ENCODE data around the gene HOOK2.
"Not testable (repeated sequence)": the region's sequence is repeated elsewhere in the genome, so short reads cannot be mapped to it uniquely, and the experiment has no call there.

HOOK2 gene, protein sequence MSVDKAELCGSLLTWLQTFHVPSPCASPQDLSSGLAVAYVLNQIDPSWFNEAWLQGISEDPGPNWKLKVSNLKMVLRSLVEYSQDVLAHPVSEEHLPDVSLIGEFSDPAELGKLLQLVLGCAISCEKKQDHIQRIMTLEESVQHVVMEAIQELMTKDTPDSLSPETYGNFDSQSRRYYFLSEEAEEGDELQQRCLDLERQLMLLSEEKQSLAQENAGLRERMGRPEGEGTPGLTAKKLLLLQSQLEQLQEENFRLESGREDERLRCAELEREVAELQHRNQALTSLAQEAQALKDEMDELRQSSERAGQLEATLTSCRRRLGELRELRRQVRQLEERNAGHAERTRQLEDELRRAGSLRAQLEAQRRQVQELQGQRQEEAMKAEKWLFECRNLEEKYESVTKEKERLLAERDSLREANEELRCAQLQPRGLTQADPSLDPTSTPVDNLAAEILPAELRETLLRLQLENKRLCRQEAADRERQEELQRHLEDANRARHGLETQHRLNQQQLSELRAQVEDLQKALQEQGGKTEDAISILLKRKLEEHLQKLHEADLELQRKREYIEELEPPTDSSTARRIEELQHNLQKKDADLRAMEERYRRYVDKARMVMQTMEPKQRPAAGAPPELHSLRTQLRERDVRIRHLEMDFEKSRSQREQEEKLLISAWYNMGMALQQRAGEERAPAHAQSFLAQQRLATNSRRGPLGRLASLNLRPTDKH

DNA sequence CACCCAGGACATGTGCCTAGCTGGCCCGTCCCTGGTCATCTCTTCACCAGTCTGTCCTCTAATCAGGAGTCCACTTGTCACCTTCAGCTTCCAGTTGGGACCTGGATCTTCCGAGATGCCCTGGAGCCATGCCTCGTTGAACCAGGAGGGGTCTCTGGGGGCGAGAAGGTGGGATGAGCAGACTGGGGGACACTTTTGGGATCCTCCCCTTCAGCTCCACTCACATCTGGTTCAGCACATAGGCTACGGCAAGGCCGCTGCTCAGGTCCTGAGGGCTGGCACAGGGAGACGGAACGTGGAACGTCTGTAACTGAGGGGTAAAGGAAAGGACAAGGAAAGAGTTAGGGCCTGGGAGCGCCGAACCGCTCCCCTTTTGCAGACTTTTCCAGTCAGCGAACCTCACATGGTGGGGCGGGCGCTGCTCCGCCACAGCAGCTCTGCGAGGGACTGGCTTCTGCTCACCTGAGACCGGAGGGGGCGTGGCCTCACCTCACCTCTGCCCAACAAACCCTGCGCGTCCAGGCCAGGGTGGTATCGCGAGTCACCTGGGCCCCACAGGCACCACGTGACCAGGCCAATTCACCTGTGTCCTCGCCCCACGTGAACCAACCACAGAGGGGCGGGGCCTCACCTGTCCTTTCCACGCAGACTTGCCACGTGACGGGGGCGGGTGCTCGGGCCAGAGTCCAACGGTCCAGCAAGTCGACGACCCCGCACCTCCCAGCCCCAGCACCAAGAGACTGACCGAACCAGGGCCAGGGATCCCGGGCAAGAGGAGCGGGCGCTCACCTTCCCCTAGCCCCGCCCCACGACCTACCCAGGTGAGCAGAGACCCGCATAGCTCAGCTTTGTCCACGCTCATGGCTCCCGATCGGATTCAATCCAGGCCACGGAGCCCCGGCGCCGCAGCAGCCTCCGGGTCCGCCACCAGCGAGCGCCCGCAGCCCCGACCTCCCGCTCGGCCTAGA lies at the start of gene HOOK2:
HOOK2 (minus strand) TSS at position 965 of the 968 bp plus-strand sequence; CDS start at position 862, 103 bp downstream.
- no peak for DNase-seq (ENCODE audit: low read depth, low spot score)

DNA sequence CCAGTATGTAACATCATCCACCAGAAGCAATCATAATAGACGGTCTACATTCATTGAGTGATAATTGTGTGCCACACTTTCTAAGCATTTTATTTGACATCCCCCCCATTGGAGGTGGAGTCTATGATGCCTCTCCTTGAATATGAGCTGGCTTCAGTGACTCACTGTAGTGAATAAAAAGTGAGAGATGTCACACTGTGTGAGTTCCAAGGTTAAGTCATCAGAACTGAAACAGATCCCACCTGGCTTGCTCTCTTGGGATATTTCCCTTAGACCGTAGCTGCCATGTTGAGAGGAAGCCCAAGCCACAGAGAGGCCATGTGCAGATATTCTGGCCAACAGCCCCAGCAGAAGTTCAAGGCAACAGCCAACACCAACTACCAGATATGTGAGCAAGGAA lies 46.4 kb upstream of the HOOK2 start:
- DNase-seq (ENCODE audit: low read depth, low spot score) = no peak

DNA sequence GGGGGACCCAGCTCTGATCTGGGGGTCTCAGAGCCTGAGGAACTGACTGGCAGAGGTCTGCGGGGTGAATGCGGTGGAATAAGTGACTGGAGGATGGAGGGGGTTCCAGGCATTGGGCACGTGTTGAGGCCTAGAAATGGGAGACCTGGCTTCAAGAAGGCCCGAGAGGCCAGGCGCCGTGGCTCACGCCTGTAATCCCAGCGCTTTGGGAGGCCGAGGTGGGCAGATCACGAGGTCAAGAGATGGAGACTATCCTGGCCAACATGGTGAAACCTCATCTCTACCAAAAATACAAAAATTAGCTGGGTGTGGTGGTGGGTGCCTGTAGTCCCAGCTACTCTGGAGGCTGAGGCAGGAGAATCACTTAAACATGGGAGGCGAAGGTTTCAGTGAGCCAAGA lies 42.5 kb upstream of the HOOK2 start:
- DNase-seq (ENCODE audit: low read depth, low spot score) = not testable (repeated sequence)

DNA sequence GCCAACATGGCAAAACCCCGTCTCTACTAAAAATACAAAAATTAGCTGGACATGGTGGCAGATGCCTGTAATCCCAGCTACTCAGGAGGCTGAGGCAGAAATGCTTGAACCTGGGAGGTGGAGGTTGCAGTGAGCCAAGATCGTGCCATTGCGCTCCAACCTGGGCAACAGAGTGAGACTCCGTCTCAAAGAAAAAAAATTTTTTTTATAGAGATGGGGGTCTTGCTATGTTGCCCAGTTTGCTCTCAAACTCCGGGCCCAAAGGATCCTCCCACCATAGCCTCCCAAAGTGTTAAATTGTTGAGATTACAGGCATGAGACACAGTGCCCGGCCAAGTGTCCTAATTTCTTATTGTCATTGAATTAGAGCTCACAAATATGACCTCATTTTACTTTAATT lies 41.8 kb upstream of the HOOK2 start:
- DNase-seq (ENCODE audit: low read depth, low spot score) = not testable (repeated sequence)

DNA sequence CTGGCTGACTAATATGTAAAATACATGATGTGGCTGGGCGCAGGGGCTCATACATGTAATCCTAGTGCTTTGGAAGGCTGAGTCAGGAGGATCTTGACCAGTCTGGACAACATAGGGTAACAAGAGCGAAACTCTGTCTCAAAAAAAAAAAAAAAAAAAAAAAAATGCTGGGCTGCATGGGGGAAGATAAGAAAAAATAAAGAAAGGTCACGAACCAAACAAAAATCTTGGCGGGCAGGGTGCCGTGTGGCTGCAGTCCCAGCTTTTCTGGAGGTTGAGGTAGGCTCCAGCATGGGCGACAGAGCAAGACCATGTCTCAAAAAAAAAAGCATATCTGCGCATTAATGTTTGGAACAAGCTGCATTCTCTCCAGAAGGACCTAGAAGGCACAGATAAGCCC lies 39.7 kb upstream of the HOOK2 start:
- no peak for DNase-seq (ENCODE audit: low read depth, low spot score)

DNA sequence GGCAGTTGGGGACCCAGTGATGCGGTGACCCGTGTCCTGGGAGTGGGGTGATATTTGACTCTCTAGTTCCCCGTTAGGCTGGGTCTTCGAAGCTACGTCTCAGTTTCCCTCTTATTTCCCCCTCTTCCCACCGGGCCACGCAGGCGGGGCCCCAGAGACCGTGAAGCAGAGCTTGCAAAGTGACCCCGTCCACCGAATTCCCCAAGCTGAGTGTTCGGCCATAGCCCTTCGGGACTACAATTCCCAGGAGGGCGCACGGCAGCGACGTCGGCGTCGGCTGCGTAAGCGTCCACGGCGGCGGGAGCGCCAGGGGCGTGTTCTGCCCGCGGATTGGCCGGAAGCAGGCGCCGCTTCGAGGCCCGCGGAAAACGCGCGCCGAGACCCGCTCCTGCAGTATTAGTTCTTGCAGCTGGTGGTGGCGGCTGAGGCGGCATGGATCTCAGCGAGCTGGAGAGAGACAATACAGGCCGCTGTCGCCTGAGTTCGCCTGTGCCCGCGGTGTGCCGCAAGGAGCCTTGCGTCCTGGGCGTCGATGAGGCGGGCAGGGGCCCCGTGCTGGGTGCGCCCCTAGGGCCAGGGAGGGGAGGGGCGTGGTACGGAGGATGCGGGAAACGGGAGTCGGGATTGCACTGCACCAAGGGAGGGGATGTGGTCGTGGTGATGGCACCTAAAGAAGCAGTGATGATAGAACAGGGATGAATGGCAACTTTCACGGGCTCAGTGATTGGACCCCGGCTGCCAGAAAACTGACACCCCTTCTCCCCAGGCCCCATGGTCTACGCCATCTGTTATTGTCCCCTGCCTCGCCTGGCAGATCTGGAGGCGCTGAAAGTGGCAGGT lies 31.1 kb upstream of the HOOK2 start, which contains the start of gene RNASEH2A:
RNASEH2A (plus strand) TSS at position 343 of the 840 bp plus-strand sequence; CDS start at position 433, 90 bp downstream.
- DNase-seq (ENCODE audit: low read depth, low spot score) = peak; percentile 72

DNA sequence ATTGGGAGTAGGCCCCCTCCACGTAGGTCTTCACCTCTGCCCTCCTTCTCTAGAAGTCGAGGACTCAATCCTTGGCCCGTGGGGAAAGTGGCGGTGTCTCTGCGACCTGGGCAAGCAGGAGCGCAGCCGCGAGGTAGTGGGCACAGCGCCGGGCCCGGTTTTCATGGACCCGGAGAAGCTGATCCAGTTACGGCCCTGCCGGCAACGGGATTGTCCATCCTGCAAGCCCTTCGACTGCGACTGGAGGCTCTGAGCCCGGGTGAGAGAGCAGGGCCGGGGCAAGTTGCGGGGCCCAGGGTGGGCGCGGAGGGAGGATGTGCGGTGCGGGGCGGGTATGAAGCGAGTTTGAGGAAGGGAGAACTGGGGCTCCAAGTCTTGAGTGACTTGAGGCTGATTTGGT lies 28.7 kb upstream of the HOOK2 start:
- no peak for DNase-seq (ENCODE audit: low read depth, low spot score)

DNA sequence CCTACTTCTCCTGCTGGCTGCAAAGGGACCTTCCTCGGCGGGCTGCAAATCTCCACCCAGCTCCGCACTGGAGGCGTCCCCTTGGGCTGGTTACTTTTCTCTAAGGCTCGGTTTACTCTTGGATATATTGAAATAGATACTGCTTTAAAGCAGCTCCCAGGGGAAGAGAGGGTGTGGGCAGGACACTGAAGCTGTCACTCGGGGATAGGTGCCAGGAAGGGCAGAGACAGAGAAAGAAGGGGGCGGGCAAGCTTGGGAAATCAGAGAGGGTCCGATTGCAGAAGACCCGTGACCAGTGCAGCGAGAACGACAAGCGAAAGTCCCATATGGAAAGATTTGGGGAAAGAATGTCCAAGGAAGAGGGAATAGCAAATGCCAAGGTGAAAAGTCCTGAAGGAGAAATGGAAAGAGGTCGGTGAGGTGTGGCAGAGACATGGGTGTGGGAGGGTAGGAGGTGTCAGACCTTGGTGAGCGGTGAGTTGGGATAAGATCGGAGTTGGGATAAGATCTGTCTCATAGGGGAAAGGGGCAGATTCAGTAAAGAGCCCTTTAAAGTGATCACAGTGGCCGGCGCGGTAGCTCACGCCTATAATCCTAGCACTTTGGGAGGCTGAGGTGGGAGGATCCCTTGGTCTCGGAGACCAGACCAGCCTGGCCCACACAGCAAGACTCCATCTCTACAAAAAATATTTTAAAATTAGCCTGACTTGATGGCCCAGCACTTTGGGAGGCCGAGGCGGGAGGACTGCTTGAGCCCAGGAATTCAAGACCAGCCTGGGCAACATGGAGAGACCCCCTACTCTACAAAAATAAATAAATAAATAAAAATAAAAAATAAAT lies 27.1 kb upstream of the HOOK2 start:
- no peak for DNase-seq (ENCODE audit: low read depth, low spot score)

DNA sequence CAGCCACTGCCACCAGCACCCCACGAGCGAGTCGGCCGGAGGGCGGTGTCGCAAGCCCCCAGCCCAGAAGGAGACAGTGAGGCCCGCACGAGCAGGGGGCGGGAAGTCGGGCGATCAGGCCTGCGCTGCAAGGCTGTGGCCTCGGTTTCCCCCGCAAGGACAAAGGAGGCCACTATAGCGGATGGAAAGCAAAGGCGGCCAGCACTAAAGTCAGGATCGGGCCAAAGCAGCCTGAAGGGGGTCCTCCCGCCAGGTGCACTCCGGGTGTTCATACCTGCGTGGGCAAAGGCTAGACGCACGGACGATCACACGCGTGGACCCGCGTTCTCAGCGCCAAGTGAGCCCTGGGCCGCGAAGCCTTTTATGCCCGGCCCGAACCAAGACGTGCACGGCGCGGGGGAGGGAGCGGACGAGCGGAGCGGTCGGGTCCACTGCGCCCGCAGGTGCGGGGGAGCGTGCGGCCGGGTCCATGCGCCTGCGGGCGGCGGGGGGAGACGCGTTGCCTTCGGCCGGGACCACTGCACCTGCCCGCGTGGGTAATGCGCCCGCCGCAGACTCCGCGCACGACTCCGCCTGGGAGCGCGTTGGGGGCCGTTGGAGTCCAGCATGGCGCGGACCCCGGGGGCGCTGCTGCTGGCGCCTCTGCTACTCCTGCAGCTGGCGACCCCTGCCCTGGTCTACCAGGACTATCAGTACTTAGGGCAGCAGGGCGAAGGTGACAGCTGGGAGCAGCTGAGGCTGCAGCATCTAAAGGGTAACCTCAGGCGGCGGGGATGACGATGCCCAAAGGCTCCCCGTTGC lies 26.3 kb upstream of the HOOK2 start, which contains the start of the genes PRDX2 and THSD8:
PRDX2 (minus strand) TSS at position 335 of the 801 bp plus-strand sequence. CDS start 539 bp downstream, outside the sequence.
THSD8 (plus strand) TSS at position 604 of the 801 bp plus-strand sequence; CDS start at position 607, 3 bp downstream.
- no peak for DNase-seq (ENCODE audit: low read depth, low spot score)

DNA sequence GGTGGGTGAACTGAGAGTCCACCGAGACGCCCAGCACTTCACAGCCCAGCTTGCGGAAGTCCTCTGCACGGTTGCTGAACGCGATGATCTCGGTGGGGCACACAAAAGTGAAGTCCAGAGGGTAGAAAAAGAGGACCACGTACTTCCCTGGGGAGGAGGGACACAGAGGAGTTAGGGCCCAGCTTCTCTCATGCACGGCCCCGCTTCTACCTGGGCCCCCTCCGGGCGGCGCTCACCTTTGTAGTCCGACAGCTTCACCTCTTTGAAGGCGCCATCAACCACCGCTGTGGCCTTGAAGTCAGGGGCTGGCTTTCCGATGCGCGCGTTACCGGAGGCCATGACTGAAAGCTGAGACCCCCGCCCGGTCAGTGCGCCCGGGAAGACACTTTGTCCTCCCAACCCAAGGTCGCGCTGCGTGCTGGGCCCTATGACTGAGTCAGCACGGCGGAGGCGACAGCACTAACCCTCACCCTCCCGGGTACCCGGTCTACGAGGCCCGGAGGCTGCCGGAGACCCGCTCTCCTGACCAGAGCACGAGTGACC lies 25.6 kb upstream of the HOOK2 start:
- no peak for DNase-seq (ENCODE audit: low read depth, low spot score)

DNA sequence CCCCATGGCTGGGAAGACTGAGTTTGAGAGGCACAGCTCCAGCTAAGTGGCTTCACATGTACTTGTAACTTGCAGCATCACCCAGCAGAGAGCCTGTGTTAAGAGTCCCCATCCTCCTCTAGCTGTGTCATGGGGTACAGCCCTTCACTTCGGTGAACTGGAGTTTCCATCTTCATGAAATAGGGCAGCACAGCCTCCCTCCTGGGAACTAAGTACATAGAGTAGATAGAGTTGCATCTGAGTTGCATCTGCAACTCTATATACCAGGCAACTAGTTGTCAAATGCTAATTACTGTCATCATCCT lies 25.1 kb upstream of the HOOK2 start:
- no peak for DNase-seq (ENCODE audit: low read depth, low spot score)

DNA sequence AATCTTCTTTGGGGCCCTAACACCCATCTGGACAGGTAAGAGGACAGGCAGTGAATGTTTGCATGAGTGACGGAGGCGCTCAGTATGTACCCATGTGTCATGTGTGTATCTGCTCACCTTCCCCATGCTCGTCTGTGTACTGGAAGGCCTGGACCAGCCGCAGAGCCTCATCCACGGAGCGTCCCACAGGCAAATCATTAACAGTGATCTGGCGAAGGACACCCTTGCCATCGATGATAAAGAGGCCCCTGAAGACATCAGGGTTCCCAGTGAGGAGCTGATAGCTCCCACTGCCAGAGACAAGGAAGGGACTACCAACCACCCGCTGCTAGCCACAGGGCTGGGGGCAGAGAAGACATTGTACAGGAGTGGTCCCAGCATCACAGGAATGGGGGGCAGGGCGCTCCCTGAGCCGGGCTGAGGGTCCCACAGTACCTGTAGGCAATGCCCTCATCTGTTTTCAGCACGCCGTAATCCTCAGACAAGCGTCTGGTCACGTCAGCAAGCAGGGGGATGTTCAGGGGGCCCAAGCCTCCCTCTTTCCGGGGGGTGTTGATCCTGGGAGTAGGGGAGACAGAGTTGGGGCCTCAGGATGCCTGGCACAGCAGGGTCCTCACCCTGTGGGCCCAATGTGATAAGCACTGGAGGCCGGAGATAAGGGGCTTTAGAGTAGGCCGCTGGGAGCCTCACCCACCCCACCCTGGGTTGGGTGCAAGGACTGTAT lies 24.6 kb upstream of the HOOK2 start:
- DNase-seq (ENCODE audit: low read depth, low spot score) = no peak

DNA sequence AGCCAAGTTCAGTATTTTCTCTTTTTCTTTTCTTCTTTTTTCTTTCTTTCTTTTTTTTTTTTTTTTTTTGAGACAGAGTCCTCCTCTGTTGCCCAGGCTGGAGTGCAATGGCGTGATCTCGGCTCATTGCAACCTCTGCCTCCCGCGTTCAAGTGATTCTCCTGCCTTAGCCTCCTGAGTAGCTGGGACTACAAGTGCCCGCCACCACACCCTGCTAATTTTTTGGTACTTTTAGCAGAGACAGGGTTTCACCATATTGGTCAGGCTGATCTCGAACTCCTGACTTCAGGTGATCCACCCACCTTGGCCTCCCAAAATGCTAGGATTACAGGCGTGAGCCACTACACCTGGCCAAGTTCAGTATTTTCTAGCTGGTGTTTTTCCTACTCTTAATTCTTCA lies 22.3 kb upstream of the HOOK2 start:
- not testable (repeated sequence) for DNase-seq (ENCODE audit: low read depth, low spot score)

DNA sequence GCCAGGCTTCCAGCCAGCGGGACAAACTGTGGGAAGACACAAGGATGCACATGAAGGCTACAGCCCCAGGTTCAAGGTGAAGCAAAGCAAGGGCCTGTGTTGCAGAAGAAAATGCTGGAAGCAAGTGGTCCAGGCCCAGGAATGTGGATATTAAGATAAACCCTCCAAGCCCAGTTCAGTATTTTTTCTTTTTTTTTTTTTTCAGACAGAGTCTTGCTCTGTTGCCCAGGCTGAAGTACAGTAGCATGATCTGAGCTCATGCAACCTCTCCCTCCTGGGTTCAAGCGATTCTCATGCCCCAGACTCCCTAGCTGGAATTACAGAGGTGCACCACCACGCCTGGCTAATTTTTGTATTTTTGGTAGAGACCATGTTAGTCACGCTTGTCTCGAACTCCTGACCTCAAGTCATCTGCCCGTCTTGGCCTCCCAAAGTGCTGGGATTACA lies 21.8 kb upstream of the HOOK2 start:
- DNase-seq (ENCODE audit: low read depth, low spot score) = no peak

DNA sequence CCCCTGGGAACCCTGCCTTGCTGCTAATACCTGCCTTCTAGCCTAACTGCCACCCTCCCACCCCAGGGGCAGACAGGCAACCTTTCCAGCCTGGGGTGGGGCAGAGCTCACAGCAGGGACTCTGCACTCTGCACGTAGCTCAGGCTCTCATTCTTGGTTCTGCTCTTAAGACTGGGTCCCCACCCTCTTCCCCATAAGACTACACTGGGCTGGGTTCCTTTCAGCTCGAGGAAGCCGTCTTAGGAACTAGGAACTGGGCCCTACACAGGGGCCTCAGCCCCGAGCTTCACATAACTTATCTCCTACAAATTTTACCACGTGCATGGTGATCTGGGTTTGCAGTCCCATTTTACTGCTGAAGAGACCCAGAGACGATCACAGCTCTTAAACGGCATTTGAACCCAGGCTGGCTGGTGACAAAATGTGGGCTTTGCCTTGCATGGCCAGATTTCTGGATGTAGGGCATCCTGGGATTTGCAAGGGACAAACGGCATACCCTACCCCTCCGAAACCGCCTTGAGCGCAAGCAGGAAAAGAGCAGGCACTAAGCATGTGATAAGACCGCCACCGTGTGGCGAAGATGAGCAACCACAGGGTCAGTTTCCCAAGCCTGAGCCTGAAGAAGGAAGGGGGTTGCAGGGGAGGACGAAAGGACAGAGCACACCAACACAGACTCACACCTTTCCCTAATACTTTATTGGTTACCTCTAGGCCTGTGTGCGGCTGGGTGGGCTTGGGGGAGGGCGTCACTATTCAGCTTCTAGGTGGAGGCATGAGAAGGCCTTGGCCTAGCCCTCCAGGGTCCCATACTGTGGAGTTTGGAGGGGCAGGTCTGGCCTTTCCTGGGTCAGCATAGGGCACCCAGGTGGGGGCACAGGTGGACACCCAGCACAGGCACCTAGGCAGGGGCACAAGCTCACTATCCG lies 21.1 kb upstream of the HOOK2 start:
- DNase-seq (ENCODE audit: low read depth, low spot score) = peak; percentile 61

DNA sequence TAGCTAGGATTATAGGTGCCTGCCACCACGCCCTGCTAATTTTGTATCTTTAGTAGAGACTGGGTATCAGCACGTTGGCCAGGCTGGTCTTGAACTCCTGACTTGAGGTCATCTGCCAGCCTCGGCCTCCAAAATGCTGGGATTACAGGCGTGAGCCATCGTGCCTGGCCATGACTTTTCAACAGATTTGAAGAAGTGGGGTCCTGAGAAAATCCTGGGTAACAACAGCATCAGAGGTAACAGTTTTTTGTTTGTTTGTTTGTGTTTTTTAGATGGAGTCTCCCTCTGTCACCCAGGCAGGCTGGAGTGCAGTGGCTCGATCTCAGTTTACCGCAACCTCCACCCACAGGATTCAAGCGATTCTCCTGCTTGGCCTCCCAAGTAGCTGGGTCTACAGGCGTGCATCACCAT lies 19.6 kb upstream of the HOOK2 start:
- no peak for DNase-seq (ENCODE audit: low read depth, low spot score)

Data from activated CD4-positive, CD25-positive, alpha-beta regulatory T cell treated with anti-CD3 and anti-CD28 coated beads, Interleukin-2, amount 50 U/mL, for 16 hours (primary cell).